SK-N-SH (cell line): ENCODE measurements around the gene NCLN.

Experiments
- CHD2 ChIP-seq: fragments of 150-350 bp; IDR thresholded peaks from 2 replicates; pipeline ENCODE4 v1.6.1; 2018; ENCODE audit warnings: low read length; ENCODE audit not compliant: partially characterized antibody
- CTCF ChIP-seq: fragments of 200-600 bp; sonication (generic); IDR thresholded peaks from 2 replicates; pipeline ENCODE4 v1.6.1; 2017; ENCODE audit warnings: antibody characterized with exemption, mild to moderate bottlenecking, moderate library complexity
- EP300 ChIP-seq, 2 experiments: IDR thresholded peaks; 2 replicates each; pipeline versions ENCODE4 v1.4.0 to v1.6.1; 2012; ENCODE audit warnings: borderline replicate concordance in 1 of 2, low read depth in 1 of 2, low read length in 1 of 2
- JUND ChIP-seq: IDR thresholded peaks from 2 replicates; pipeline ENCODE4 v1.4.0; 2012
- MEF2A ChIP-seq: IDR thresholded peaks from 2 replicates; pipeline ENCODE4 v1.4.0; 2012; ENCODE audit warnings: low read depth, borderline replicate concordance
- NRF1 ChIP-seq: IDR thresholded peaks from 2 replicates; pipeline ENCODE4 v1.6.1; 2012; ENCODE audit warnings: low read depth, mild to moderate bottlenecking, low read length
- POLR2AphosphoS5 ChIP-seq: IDR thresholded peaks from 2 replicates; pipeline ENCODE4 v1.6.1; 2012; ENCODE audit warnings: low read depth, low read length
- RCOR1 ChIP-seq: fragments of 150-350 bp; IDR thresholded peaks from 2 replicates; pipeline ENCODE4 v1.6.1; 2017; ENCODE audit warnings: antibody characterized with exemption, low read length
- REST ChIP-seq: IDR thresholded peaks from 2 replicates; pipeline ENCODE4 v1.6.1; 2012; ENCODE audit warnings: mild to moderate bottlenecking, low read depth, low read length, moderate library complexity
- RFX5 ChIP-seq: IDR thresholded peaks from 2 replicates; pipeline ENCODE4 v1.6.1; 2012; ENCODE audit warnings: mild to moderate bottlenecking, improper control_type of control experiment, low read length
- SIN3A ChIP-seq: IDR thresholded peaks from 2 replicates; pipeline ENCODE4 v1.6.1; 2012; ENCODE audit warnings: low read depth, mild to moderate bottlenecking, low read length, moderate library complexity, borderline replicate concordance
- TAF1 ChIP-seq: IDR thresholded peaks from 2 replicates; pipeline ENCODE4 v1.6.1; 2012; ENCODE audit warnings: low read depth, mild to moderate bottlenecking, low read length, moderate library complexity, borderline replicate concordance
- TEAD4 ChIP-seq: IDR thresholded peaks from 2 replicates; pipeline ENCODE4 v1.4.0; 2012; ENCODE audit warnings: mild to moderate bottlenecking, borderline replicate concordance; ENCODE audit not compliant: insufficient read depth

GRCh38 chr19:3178377-3178972 lies 7.3 kb upstream of the NCLN start, which contains the start of gene S1PR4:
- TF ChIP-seq CTCF = no peak
- TF ChIP-seq REST = no peak
- TF ChIP-seq JUND = no peak
- TF ChIP-seq MEF2A = no peak
- TF ChIP-seq TEAD4 = no peak
- no peak for TF ChIP-seq RCOR1
- TF ChIP-seq POLR2AphosphoS5 = no peak
- TF ChIP-seq NRF1 = no peak
- no peak for TF ChIP-seq TAF1
- no peak for TF ChIP-seq SIN3A
- no peak for TF ChIP-seq EP300 (IDR thresholded peaks at IDR 0.05; ENCODE audit: borderline replicate concordance in 1 of 2, low read depth in 1 of 2, low read length in 1 of 2)
- no peak for TF ChIP-seq RFX5
- no peak for TF ChIP-seq CHD2
